CD4-positive, alpha-beta T cell treated with Interleukin-17A for 1 hour (primary cell): ENCODE data around the gene CBX6.

Experiments
- DNase-seq: peaks from one replicate; pipeline ENCODE4 v3.0.0-alpha.2; 2020

Gene CBX6

DNA sequence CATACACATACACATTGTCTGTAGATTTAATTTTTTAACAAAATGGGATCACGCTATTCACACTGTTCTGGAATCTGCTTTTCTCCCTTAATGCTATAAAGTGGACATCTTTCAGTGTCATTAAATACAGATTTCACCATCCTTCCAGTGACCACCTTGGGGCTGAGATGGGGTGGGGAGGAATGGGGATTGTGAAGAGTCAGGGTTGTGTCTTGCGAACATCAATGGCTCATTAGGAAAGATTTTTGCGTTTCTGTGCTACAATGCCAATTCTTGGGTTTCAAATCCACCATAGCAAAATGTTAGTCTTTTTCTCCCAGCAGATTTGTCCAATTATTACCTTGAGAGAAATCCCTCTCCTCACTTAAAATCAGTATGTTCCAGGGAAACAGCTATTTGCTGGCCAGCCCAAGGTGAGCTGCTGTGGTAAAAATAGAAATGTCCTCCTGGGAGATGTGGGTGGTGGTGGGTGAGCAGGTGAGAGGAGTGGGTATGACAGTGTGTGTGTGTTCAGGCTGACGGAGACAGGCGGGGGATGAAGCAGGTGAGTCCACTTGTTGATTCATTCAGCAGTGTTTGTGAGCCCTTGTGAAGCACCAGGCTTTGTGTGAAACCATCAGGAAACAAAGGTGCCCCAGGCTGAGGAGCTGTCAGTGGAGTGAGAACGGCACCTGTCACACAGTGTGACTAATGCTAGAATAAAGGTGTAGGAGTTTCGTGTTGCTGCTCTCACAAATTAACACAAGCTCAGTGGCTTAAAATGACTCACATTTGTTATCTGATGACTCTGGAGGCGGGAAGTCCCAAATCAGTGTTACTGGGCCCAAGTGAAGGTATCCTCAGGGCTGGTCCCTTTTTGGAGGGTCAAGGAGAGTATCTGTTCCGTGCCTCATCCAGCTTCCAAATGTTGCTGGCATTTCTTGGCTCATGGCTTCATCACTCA lies 1.7 kb upstream of the CBX6 start:
- peak; percentile 61 for DNase-seq

DNA sequence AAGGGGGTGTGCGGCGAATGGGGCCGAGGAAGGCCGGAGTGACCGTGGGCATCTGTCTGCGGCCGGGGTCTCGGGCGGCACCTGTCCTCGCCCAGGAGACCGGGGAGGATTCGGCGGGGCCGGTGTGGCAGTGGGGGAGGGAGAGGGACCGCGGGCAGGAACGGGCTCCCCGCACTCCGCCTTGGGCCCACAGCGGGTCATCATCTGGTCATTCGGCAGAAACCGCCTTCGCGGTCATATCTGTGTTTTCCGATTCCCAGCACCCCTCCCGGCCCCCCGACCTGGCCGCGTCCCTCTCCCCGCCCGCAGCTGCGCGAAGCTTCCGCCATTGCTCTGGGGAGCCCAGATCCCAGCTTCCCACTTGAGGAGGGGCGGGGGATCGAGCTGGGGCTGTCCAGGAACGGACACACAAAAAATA lies 824 bp upstream of the CBX6 start:
- DNase-seq = peak; percentile 23

GRCh38 chr22:38871360-38872171 lies 450 bp downstream of the CBX6 start:
- peak; percentile 42 for DNase-seq

GRCh38 chr22:38870791-38871359 lies 1.1 kb downstream of the CBX6 start:
- peak; percentile 10 for DNase-seq

GRCh38 chr22:38870312-38870741 lies 1.7 kb downstream of the CBX6 start:
- DNase-seq = peak; percentile 88

DNA sequence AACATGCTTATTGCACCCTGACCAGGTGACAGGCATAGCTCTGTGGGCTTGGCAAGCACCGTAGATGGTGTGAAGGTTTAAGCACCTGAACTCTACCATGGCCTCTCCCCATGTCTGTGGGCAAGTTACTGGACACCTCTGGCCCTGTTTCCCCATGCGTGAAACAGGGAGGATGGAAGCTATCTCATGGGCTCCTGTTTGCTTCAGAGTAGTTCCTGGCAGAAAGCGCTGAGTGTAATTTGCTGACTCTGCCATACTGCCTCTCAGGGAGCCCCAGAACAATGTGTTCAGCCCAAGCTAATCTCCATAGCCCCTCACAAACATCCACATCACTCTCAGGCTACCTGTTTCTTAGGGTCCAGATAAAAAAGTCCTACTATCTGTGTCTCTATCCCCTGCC lies 2.4 kb downstream of the CBX6 start:
- no peak for DNase-seq

DNA sequence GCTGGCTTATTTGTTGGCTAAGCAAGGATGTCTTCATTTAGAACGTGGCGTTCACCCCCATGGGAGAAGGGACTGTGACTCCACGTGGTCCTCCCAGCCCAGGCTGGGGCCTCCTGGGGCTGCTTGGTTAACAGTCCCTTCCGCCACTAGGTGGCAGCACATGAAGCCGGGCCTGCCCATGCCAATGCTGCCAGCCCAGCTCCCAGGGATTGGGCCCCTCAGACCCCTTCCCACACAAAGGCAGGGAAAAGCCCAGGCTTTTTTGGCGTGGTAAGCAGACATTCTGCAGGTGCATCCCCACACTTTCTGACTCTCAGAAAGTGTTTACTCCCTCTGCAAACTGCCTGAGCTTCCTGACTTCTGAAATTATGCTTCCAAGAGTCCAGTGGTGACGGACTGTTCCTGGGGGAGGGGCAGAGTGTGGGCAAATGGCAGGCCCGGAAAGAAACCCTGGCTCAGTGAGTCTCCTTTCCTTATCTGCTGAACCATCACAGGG lies 3.1 kb downstream of the CBX6 start:
- DNase-seq = peak; percentile 82

GRCh38 chr22:38868286-38868721 lies 3.7 kb downstream of the CBX6 start:
- DNase-seq = no peak

GRCh38 chr22:38867471-38868285 lies 4.3 kb downstream of the CBX6 start:
- DNase-seq = no peak

DNA sequence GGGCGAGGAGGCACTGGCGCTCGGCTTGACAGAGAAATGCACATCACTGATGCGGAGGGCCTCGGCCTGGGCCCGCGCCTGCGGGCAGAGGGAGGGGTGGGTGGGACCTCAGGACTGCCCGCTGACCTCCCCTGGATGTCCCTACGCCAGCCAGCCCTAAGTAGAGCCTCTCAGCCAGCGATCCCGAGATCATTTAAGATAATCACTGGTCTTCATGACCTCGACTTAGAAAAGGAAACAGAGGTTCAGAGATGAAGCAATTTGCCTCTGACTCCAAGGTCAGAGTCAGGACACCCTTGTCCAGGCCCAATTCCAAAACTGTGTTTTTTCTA lies 4.9 kb downstream of the CBX6 start:
- no peak for DNase-seq

GRCh38 chr22:38866399-38867123 lies 5.5 kb downstream of the CBX6 start:
- DNase-seq = no peak

DNA sequence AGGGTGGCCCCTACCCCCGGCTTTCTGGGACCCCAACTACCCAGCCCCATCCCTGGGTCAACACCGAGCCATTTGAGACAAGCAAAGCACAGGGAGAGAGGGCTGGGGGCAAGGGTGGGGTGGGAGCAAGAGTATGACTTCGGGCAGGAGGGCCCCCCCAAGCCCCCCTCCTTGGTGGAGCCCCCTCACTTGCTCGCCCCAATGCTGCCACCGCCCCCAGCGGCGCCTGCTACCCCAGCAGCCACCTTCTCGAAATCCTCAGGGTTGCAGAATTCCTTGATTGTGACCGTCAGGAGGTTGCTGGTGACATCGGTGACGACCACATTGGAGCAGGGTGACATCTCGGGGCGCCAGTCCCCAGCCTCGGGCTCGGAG lies 6.0 kb downstream of the CBX6 start:
- DNase-seq = no peak

DNA sequence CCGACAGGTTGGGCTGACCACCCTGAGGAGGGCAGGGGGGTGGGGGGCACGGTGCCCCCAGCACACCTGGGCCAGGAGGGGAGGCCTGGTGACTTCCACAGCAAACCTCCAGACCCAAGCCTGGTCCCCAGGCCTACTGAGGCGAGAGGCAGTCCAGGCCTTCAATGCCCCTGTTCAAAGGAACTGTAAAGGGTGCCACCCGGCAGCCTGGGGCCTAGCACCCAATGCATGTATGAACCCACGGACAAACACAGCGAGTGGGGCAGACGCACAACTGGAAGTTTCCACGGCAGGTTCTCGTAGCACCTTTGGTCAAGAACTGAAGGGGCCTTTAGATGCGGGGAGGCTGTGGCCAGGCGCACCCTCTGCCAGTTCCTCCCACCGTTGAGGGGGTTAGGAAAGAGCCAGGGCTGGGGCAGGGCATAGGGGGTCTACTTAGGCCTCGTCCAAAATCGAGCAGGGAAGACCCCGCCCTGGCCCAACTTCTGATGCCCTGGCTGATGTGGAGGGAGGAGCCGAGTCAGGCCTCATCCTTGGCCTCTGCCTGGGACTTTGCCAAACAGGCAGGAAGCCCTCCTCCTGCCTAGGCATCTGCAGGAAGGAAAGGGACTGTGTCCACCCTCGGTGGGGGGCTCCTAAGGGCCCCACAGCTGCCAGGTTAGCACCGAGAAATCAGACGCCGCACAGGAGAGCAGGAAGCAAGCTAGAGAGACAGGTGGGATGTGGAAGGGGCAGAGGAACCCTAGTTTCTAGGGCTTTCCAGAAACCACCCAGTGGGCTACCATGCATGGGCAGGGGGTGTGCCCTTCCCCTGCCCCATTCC lies 6.6 kb downstream of the CBX6 start:
- DNase-seq = no peak

- no peak for DNase-seq
Observed at GRCh38 chr22:38864361-38865191, 7.4 kb downstream of the CBX6 start.

DNA sequence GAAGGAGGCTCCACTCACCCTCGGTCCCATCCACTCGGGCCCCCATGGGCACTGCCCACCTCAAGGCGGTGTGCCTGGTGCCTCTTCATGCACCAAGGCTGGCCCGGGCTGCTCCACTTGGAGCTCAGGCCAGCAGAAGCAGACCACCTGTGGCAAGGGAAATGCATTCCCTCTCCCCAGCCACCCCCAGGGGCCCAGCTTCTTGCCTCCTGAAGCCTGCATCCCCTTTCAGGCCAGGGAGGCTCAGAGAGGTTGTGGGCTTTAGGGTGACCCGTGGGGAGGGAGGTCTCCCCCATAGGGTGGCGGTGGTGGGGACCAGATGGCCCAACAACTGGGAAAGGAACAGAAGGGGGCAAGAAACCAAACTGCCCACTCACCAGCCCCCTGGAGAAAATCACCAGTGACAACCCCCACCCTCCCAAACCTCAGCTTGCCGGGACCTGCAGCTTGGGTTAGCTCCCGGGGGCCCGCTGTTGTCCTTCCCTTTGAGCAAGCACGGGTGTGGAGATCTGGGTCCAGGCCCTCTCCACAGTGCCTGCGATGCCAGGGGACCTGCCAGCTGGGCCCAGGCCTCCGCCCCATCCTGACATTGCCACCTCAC lies 8.4 kb downstream of the CBX6 start:
- no peak for DNase-seq

- DNase-seq = no peak
Observed at GRCh38 chr22:38862375-38863329, 9.4 kb downstream of the CBX6 start.

GRCh38 chr22:38861927-38862326 lies 10.1 kb downstream of the CBX6 start:
- no peak for DNase-seq

DNA sequence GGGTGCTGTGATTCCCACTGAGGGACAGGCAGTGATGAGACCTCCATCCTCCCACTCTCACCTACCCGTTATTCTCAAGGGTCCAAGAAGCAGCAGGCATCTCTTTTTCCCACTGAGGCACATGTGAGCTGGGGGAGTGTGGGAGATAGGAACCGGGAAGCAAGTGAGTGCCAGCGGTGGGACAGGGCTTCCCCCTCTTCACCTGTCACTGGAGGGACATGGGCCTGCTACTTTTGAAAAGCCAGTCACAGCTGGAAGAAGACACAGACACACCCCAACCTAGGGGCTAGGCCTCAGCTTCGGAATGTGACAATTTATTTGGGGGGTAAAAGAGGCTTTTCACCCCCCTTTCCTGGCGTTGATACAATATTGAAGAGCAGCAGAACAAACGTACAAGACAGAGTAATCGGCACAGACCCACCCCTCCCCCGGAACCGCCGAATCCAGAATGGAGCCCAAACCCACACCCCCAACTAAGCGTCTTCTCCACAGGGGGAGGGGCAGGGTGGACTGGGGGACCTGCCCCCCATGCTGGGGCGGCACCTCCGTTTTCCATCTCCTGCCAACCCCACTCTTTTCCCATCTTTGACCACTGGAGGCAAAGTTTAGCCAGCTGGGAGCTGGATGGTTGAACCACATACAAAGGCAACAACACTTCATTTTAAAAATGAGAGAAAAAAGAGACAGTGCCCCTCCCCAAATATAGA lies 10.7 kb downstream of the CBX6 start:
- no peak for DNase-seq
